ENCODE data around the gene SLC39A2. TPM values are rescaled to one million over a fixed set of nuclear protein-coding genes. Genes with fewer than 3 reads are reported as not detected.

Gene SLC39A2
- total RNA-seq, 1 donor from 2014 or later, result not detected

DNA sequence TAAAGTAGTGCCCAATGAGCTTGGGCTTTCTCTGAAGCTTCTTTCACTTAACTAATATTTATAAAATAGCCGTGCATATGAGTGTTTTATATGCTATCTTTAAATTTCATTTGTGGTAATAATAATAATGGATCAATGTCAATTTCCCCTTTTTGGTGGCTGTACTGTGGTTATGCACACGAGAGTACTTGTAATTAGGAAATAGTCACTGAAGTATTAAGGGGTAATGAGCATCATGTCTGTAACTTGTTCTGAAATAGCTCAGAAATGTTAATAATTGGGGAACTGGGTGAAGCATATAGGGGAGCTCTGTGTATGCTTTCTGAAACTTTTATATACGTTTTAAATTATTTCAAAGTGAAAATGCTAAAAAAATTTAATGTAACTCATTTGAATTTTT, 51.5 kb downstream of the SLC39A2 start:
- Histone ChIP-seq H3K9me3 (no peaks in the 10 kb centered on the region), H3K4me1 (peaks cover 12% of the 10 kb centered on the region), H3K4me3 (no peak overlapping the region), H3K27me3 (ENCODE audit: low read depth) (no peaks in the 10 kb centered on the region), H3K36me3 (no peaks in the 10 kb centered on the region), H3K27ac (no peak overlapping the region)
- DNase-seq (no peak), ATAC-seq (no peak)
- TF ChIP-seq, protein P1, sequence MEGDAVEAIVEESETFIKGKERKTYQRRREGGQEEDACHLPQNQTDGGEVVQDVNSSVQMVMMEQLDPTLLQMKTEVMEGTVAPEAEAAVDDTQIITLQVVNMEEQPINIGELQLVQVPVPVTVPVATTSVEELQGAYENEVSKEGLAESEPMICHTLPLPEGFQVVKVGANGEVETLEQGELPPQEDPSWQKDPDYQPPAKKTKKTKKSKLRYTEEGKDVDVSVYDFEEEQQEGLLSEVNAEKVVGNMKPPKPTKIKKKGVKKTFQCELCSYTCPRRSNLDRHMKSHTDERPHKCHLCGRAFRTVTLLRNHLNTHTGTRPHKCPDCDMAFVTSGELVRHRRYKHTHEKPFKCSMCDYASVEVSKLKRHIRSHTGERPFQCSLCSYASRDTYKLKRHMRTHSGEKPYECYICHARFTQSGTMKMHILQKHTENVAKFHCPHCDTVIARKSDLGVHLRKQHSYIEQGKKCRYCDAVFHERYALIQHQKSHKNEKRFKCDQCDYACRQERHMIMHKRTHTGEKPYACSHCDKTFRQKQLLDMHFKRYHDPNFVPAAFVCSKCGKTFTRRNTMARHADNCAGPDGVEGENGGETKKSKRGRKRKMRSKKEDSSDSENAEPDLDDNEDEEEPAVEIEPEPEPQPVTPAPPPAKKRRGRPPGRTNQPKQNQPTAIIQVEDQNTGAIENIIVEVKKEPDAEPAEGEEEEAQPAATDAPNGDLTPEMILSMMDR (IDR thresholded peaks at IDR 0.05), result no peak
- intact Hi-C loops (cut with DNase I), result no loop called here

Small RNA genes lying within 50 kb of the gene (microRNA-seq; reads per million reads assigned to microRNA genes)
- gene MIR6717 (ENCODE audit: borderline number of aligned reads), result not detected

Other genes with a start within 250 kb of the SLC39A2 start
- not detected for gene EDDM3B, start 230.9 kb upstream of the SLC39A2 start, total RNA-seq
- gene RNASE6, start 218.0 kb upstream of the SLC39A2 start, total RNA-seq, result 27.3 TPM
- 694 TPM for gene RNASE1, start 196.4 kb upstream of the SLC39A2 start, total RNA-seq
- gene RNASE3, start 107.9 kb upstream of the SLC39A2 start, total RNA-seq, result not detected
- gene RNASE2, start 43.8 kb upstream of the SLC39A2 start, total RNA-seq, result 6.0 TPM
- gene METTL17, start 9.3 kb upstream of the SLC39A2 start, total RNA-seq, result 62.2 TPM
- gene NDRG2, start 25.8 kb downstream of the SLC39A2 start, total RNA-seq, result 92.7 TPM
- gene TPPP2, start 30.9 kb downstream of the SLC39A2 start, total RNA-seq, result not detected
- gene RNASE13, start 35.5 kb downstream of the SLC39A2 start, total RNA-seq, result not detected
- not detected for gene RNASE7, start 43.1 kb downstream of the SLC39A2 start, total RNA-seq
- gene RNASE8, start 58.5 kb downstream of the SLC39A2 start, total RNA-seq, result not detected
- 28.5 TPM for gene ARHGEF40, start 71.0 kb downstream of the SLC39A2 start, total RNA-seq
- gene ZNF219, start 99.4 kb downstream of the SLC39A2 start, total RNA-seq, result 46.1 TPM
- 0.50 TPM for gene TMEM253, start 101.8 kb downstream of the SLC39A2 start, total RNA-seq
- not detected for gene OR5AU1, start 156.8 kb downstream of the SLC39A2 start, total RNA-seq